Right atrium auricular region (tissue), 2 donors: ENCODE measurements around the gene LEPROT. TPM values are rescaled to one million over a fixed set of nuclear protein-coding genes. Genes with fewer than 3 reads are reported as not detected.

Source experiments
- DNase-seq: peaks from one replicate; pipeline ENCODE4 v3.0.0-alpha.2; 2019; ENCODE audit warnings: low spot score
- H3K27ac ChIP-seq, 2 donors: fragments of 200-600 bp; sonication (generic); 1 replicate in 1 of 2; 2 replicates in 1 of 2; pipeline ENCODE4 v1.5.1; 2016 to 2019
- H3K27me3 ChIP-seq, 2 donors: fragments of 200-600 bp; sonication (generic); one replicate each; pipeline versions ENCODE4 v1.5.1 to v1.6.0; 2017 to 2019
- H3K36me3 ChIP-seq: fragments of 200-600 bp; sonication (generic); one replicate; pipeline ENCODE4 v1.5.1; 2016
- H3K4me1 ChIP-seq, 2 donors: fragments of 200-600 bp; sonication (generic); one replicate each; pipeline versions ENCODE4 v1.5.1 to v1.6.0; 2017 to 2019
- H3K4me3 ChIP-seq, 2 donors: fragments of 200-600 bp; sonication (generic); 1 replicate in 1 of 2; 2 replicates in 1 of 2; pipeline ENCODE4 v1.5.1; 2017 to 2019; ENCODE audit warnings: mild to moderate bottlenecking in 1 of 2, moderate library complexity in 1 of 2
- H3K9me3 ChIP-seq, 2 donors: fragments of 200-600 bp; sonication (generic); one replicate each; pipeline ENCODE4 v1.5.1; 2019
- total RNA-seq, 2 donors: library from RNA; depleted of rRNA; stranded (reverse); fragments of >200 nt; gene quantifications; one replicate each; pipeline ENCODE4 v1.1.0, GENCODE V29; 2016
- TF ChIP-seq, protein P1 (sequence below), 2 donors: fragments of 200-600 bp; sonication (generic); IDR thresholded peaks; one replicate each; pipeline ENCODE4 v1.5.1; 2019; ENCODE audit warnings: antibody characterized with exemption in 2 of 2

Gene LEPROT
- total RNA-seq, 2 donors from 2014 or later, result 42.7 to 44.6 TPM

DNA sequence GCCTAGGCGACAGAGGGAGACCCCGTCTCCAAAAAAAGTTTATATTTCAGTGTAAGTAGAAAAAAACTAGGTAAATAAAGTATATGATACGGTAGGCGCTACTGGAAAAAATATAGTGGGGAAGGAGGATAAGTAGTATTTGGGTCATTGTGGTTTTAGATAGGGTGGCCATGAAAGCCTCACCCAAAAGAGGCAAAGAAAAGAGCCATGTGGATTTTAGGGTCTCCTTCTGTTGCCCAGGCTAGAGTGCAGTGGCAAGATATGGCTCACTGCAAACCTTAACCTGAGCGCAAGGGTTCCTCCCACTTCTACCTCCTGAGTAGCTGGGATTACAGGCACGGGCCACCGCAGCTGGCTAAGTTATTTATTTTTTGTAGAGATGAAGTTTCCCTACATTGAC lies 17.1 kb downstream of the LEPROT start:
- no peaks in the 10 kb centered on the region for H3K4me1 ChIP-seq
- TF ChIP-seq, protein P1, sequence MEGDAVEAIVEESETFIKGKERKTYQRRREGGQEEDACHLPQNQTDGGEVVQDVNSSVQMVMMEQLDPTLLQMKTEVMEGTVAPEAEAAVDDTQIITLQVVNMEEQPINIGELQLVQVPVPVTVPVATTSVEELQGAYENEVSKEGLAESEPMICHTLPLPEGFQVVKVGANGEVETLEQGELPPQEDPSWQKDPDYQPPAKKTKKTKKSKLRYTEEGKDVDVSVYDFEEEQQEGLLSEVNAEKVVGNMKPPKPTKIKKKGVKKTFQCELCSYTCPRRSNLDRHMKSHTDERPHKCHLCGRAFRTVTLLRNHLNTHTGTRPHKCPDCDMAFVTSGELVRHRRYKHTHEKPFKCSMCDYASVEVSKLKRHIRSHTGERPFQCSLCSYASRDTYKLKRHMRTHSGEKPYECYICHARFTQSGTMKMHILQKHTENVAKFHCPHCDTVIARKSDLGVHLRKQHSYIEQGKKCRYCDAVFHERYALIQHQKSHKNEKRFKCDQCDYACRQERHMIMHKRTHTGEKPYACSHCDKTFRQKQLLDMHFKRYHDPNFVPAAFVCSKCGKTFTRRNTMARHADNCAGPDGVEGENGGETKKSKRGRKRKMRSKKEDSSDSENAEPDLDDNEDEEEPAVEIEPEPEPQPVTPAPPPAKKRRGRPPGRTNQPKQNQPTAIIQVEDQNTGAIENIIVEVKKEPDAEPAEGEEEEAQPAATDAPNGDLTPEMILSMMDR (IDR thresholded peaks at IDR 0.05), result no peak
- no peak overlapping the region for H3K27ac ChIP-seq
- H3K4me3 ChIP-seq, result no peak overlapping the region
- H3K27me3 ChIP-seq, result no peaks in the 10 kb centered on the region
- H3K36me3 ChIP-seq, result no peaks in the 10 kb centered on the region
- DNase-seq, result no peak
- H3K9me3 ChIP-seq, result no peaks in the 10 kb centered on the region

DNA sequence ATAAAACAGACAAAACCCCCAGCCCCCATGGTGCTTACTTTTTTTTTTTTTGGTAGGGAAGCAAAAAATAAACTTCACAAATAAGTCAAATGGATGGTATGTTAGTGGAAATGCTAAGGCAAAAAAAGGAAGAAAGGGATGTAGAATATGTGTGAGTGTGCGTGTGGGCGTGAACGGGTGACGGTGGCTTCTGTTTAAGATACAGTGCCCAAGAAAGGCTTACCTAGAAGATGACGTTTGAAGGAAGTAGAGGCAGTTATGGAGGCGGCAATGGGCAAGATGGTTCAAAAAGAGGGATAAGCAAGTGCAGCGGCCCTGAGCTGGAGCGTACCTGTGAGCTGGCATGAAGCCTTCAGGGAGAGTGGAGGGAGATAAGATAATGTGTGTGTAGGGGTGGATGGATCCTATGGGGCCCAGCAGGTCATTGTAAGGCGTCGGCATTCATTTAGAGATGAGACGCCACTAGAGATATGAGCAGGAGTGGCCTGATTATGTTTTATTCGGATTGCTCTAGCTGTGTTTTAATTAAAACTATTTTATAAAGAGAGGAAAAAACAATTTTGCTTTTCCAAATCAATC lies 19.9 kb downstream of the LEPROT start:
- Histone ChIP-seq H3K27ac (no peak overlapping the region), H3K27me3 (no peaks in the 10 kb centered on the region), H3K36me3 (no peaks in the 10 kb centered on the region), H3K4me3 (no peak overlapping the region), H3K9me3 (no peaks in the 10 kb centered on the region), H3K4me1 (no peaks in the 10 kb centered on the region)
- TF ChIP-seq, protein P1 (IDR thresholded peaks at IDR 0.05), result no peak
- no peak for DNase-seq

DNA sequence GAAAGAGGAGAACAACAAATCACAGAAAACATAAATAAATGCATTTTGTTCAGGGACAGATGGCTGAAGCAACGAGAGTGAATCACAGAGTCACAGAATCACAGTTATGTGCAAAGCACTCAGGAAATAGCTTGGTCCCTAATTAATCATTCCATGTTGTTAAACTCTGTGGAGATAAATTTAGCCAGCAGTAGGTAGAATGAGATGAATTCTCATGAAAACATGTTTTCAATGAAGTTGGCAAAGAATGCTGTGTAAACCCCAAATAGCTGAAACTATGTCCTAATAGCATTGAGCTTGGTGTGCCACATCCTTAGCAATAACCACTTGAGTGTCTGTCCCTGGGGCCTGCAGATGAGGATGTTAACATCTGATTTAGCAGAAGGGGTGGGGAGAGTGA lies 20.4 kb downstream of the LEPROT start:
- H3K36me3 ChIP-seq, result no peaks in the 10 kb centered on the region
- H3K4me3 ChIP-seq, result no peak overlapping the region
- no peaks in the 10 kb centered on the region for H3K9me3 ChIP-seq
- TF ChIP-seq, protein P1 (IDR thresholded peaks at IDR 0.05), result no peak
- H3K4me1 ChIP-seq, result no peaks in the 10 kb centered on the region
- H3K27ac ChIP-seq, result no peak overlapping the region
- no peak for DNase-seq
- no peaks in the 10 kb centered on the region for H3K27me3 ChIP-seq

DNA sequence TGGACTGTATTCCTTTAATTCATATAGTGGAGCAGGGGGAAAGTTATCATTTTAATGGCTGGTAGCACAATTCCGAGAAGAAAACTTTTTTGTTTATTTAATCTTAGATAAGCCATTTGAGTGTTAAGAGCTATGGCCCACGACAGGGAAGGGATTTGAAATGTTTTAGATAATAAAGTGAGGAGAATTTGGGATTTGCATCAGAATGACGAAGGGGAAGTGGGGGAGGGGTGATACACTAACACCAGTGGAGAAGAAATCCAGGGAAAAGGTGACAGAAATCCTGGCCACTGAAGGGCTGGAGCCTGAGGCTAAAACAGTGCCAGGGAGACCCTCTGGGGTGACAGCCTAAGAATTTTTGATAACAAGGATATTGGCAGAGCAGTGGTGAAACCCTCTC lies 21.0 kb downstream of the LEPROT start:
- no peaks in the 10 kb centered on the region for H3K9me3 ChIP-seq
- no peaks in the 10 kb centered on the region for H3K27me3 ChIP-seq
- no peak overlapping the region for H3K27ac ChIP-seq
- TF ChIP-seq, protein P1 (IDR thresholded peaks at IDR 0.05), result no peak
- DNase-seq, result no peak
- H3K4me1 ChIP-seq, result no peaks in the 10 kb centered on the region
- no peaks in the 10 kb centered on the region for H3K36me3 ChIP-seq
- no peak overlapping the region for H3K4me3 ChIP-seq

DNA sequence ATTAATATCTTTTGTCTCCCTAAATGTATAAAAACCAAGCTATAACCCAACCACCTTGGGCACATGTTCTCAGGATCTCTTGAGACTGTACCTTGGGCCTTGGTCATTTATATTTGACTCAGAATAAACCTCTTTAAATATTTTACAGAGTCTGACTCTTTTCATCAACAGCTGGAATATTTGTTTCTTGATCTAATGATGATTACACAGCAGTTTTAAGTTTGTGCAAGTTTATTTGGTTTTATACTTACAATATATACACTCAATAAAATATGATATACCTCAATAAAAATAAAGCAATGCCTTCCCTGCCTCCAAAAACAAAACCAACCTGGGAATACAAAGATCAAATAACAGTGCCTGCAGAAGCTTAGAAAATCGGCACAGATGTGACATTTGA lies 22.0 kb downstream of the LEPROT start:
- Histone ChIP-seq H3K27ac (no peak overlapping the region), H3K27me3 (no peaks in the 10 kb centered on the region), H3K9me3 (no peaks in the 10 kb centered on the region), H3K4me3 (no peak overlapping the region), H3K36me3 (no peaks in the 10 kb centered on the region), H3K4me1 (no peaks in the 10 kb centered on the region)
- TF ChIP-seq, protein P1 (IDR thresholded peaks at IDR 0.05), result no peak
- no peak for DNase-seq

DNA sequence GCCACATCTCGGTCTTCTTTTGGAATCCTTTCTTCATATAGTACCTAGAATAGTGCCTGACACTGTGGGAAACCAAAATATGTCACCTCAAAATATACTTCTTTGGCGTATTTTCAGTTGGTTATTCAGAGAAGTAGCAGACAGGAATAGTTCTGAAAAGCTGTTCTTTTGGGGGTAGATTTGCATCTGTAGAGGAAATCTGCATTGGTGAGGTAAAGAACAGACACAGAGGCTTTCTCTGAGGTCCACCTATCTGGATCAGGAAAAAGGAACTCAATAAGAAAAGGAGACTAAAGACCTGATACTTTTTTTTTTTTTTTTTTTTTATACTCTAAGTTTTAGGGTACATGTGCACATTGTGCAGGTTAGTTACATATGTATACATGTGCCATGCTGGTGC lies 23.2 kb downstream of the LEPROT start:
- Histone ChIP-seq H3K27me3 (no peaks in the 10 kb centered on the region), H3K9me3 (no peaks in the 10 kb centered on the region), H3K36me3 (no peaks in the 10 kb centered on the region), H3K4me1 (no peaks in the 10 kb centered on the region), H3K27ac (no peak overlapping the region), H3K4me3 (no peak overlapping the region)
- TF ChIP-seq, protein P1 (IDR thresholded peaks at IDR 0.05), result no peak
- DNase-seq, result no peak
